Measurements from ENCODE around the gene NDUFAF4. TPM values are rescaled to one million over a fixed set of nuclear protein-coding genes. Genes with fewer than 3 reads are reported as not detected.

The NDUFAF4 gene
- total RNA-seq, 1 donor from 2014 or later: 28.4 TPM

DNA sequence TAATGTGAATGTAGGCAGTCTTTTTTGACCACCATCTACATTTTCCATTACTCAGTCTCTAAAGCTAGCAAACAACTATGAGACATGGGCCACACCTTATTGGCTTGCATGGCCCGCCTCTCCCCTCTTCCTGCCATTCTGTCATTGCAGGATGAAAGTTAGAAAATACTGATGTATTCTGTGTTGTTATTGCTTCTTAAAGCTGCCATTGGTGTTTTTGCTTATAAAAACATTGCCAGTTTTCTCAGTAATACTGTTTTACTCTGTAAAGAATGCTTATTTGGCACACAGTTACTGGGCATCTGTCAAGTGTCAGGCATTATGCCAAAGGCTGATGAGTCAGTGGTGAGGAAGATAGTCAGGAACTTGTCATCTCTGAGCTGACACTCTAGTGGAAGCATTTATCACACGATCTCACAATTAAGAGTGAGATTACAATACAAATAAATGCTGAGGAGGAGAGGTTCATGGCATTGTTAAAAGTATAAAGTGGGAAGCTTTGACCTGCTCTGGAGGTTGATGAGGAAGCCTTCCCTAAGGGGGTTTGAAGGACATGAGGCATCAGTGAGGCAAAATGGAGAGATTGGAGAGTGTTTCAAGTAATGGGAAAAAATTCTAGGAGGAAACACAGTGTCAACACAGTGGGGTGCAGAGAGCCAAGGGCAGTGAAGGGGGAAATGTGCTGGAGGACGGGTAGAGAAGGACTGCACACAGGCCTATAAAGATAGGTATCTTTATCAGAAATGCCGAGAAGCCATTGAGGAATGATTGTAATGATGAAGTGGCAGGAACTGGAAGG, 41.5 kb upstream of the NDUFAF4 start:
- no peak overlapping the region for H3K4me3 Mint-ChIP-seq (ENCODE audit: low read depth)
- no peak for DNase-seq (ENCODE audit: low spot score, unreplicated experiment)
- H3K36me3 Mint-ChIP-seq (ENCODE audit: insufficient read depth): no peaks in the 10 kb centered on the region
- H3K27ac Mint-ChIP-seq: peak overlapping the region; percentile 23
- TF ChIP-seq CTCF (IDR thresholded peaks at IDR 0.05; ENCODE audit: unreplicated experiment): no peak
- no peaks in the 10 kb centered on the region for H3K27me3 Mint-ChIP-seq
- peaks cover 8% of the 10 kb centered on the region for H3K4me1 Mint-ChIP-seq (ENCODE audit: low read depth)
- H3K9me3 Mint-ChIP-seq (ENCODE audit: low read depth): no peaks in the 10 kb centered on the region

DNA sequence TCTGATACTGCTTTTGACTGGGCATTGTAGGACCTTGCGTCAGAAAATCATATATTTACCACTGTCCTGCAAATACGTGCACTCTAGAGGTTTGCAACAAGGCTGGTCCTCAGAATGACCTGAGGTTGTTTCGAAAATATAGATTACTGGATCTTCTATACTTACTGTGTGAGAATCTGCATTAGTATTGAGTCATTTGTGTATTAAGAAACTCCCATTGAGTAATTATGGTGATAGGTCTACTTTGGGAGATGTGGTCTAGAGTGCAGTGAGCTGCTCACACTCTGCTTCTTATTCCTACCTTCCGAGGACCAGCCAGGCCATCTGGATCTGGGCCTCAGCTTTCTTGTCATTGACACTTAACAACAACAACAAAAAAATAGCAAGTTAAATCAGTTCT, 36.4 kb upstream of the NDUFAF4 start:
- no peak overlapping the region for H3K27ac Mint-ChIP-seq
- H3K4me3 Mint-ChIP-seq (ENCODE audit: low read depth): no peak overlapping the region
- H3K27me3 Mint-ChIP-seq: no peaks in the 10 kb centered on the region
- no peak for TF ChIP-seq CTCF (IDR thresholded peaks at IDR 0.05; ENCODE audit: unreplicated experiment)
- DNase-seq (ENCODE audit: low spot score, unreplicated experiment): no peak
- no peaks in the 10 kb centered on the region for H3K9me3 Mint-ChIP-seq (ENCODE audit: low read depth)
- no peaks in the 10 kb centered on the region for H3K36me3 Mint-ChIP-seq (ENCODE audit: insufficient read depth)
- H3K4me1 Mint-ChIP-seq (ENCODE audit: low read depth): peaks cover 1% of the 10 kb centered on the region

GRCh38 chr6:96931198-96931597, 33.5 kb upstream of the NDUFAF4 start:
- no peak for DNase-seq (ENCODE audit: low spot score, unreplicated experiment)
- H3K27me3 Mint-ChIP-seq: no peaks in the 10 kb centered on the region
- H3K36me3 Mint-ChIP-seq (ENCODE audit: insufficient read depth): no peaks in the 10 kb centered on the region
- H3K9me3 Mint-ChIP-seq (ENCODE audit: low read depth): no peaks in the 10 kb centered on the region
- no peaks in the 10 kb centered on the region for H3K4me1 Mint-ChIP-seq (ENCODE audit: low read depth)
- TF ChIP-seq CTCF (IDR thresholded peaks at IDR 0.05; ENCODE audit: unreplicated experiment): no peak
- no peak overlapping the region for H3K4me3 Mint-ChIP-seq (ENCODE audit: low read depth)
- no peak overlapping the region for H3K27ac Mint-ChIP-seq

GRCh38 chr6:96929741-96930140, 32.0 kb upstream of the NDUFAF4 start:
- DNase-seq (ENCODE audit: low spot score, unreplicated experiment): no peak
- Mint-ChIP-seq H3K4me3 (ENCODE audit: low read depth) (no peak overlapping the region), H3K27ac (no peak overlapping the region)

GRCh38 chr6:96927660-96928059, 30.0 kb upstream of the NDUFAF4 start:
- Mint-ChIP-seq H3K27ac (no peak overlapping the region), H3K9me3 (ENCODE audit: low read depth) (no peaks in the 10 kb centered on the region), H3K27me3 (no peaks in the 10 kb centered on the region), H3K4me1 (ENCODE audit: low read depth) (peaks cover 7% of the 10 kb centered on the region), H3K36me3 (ENCODE audit: insufficient read depth) (no peaks in the 10 kb centered on the region), H3K4me3 (ENCODE audit: low read depth) (no peak overlapping the region)
- DNase-seq (ENCODE audit: low spot score, unreplicated experiment): no peak
- TF ChIP-seq CTCF (IDR thresholded peaks at IDR 0.05; ENCODE audit: unreplicated experiment): no peak

More at GRCh38 chr6:96929741-96930140, 32.0 kb upstream of the NDUFAF4 start:
- no peak for TF ChIP-seq CTCF (IDR thresholded peaks at IDR 0.05; ENCODE audit: unreplicated experiment)
- H3K36me3 Mint-ChIP-seq (ENCODE audit: insufficient read depth): no peaks in the 10 kb centered on the region
- no peaks in the 10 kb centered on the region for H3K9me3 Mint-ChIP-seq (ENCODE audit: low read depth)
- H3K27me3 Mint-ChIP-seq: no peaks in the 10 kb centered on the region
- H3K4me1 Mint-ChIP-seq (ENCODE audit: low read depth): no peaks in the 10 kb centered on the region

Measured in progenitor cell of endocrine pancreas (in vitro differentiated cells).